ENCODE data around the gene POLR3B.
"Not testable (repeated sequence)": the region's sequence is repeated elsewhere in the genome, so short reads cannot be mapped to it uniquely, and the experiment has no call there.

The POLR3B gene

DNA sequence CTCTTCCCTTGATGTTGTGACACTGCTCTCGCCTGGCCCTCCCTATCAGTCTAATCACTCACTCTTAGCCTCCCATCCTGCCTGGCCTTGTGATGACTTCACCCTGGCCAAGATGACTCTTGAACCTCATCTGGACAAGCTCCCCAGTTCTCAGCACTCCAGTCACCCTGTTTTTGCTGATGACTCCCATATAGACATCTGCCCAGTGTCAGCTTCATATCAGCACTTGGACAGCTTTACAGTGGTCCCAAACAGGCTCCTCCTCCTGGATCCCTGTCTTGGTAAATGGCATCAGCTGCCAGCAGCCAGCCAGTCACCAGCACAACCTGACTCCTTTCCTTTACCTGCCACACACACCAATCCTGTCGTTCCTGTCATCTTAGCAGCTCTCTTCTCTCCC lies 104.2 kb downstream of the POLR3B start:
- no peak for DNase-seq (ENCODE audit: low read depth)

DNA sequence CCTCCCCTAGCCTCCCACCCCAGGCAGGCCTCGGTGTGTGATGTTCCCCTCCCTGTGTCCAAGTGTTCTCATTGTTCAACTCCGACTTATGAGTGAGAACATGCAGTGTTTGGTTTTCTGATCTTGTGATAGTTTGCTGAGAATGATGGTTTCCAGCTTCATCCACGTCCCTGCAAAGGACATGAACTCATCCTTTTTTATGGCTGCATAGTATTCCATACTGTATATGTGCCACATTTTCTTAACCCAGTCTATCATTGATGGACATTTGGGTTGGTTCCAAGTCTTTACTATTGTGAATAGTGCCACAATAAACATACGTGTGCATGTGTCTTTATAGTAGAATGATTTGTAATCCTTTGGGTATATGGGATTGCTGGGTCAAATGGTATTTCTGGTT lies 108.1 kb downstream of the POLR3B start:
- DNase-seq (ENCODE audit: low read depth) = not testable (repeated sequence)

DNA sequence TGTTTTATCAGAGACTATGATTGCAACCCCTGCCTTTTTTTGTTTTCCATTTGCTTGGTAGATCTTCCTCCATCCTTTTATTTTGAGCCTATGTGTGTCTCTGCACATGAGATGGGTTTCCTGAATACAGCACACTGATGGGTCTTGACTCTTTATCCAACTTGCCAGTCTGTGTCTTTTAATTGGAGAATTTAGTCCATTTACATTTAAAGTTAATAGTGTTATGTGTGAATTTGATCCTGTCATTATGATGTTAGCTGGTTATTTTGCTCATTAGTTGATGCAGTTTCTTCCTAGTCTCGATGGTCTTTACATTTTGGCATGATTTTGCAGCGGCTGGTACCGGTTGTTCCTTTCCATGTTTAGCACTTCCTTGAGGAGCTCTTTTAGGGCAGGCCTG lies 118.1 kb downstream of the POLR3B start:
- not testable (repeated sequence) for DNase-seq (ENCODE audit: low read depth)

DNA sequence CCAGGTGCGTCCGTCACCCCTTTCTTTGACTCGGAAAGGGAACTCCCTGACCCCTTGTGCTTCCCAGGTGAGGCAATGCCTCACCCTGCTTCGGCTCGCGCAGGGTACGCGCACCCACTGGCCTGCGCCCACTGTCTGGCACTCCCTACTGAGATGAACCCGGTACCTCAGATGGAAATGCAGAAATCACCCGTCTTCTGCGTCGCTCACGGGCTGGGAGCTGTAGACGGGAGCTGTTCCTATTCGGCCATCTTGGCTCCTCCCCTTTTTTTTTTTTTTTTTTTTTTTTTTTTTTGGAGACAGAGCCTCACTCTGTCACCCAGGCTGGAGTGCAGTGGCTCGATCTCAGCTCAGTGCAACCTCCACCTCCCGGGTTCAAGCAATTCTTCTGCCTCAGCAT lies 120.1 kb downstream of the POLR3B start:
- DNase-seq (ENCODE audit: low read depth) = not testable (repeated sequence)

DNA sequence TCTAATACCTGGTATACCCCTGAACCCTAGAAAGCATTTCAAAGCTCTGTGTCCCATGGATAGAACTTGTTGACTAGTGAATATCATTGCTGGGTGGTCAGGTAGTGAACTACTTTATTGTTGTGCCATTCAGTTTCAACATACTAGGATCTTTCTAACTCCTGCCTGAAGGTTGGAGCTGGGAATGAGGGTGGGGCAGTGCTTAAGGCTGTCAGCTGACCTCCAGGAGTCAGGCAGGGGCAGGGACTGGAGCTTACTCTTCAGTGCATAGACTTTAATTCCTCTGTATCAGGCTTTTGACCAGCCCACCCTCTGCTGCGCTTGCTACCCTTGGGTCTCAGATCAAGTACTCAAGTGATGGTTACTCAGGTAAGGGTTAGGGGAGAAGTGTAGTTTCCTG lies 122.7 kb downstream of the POLR3B start:
- no peak for DNase-seq (ENCODE audit: low read depth)

DNA sequence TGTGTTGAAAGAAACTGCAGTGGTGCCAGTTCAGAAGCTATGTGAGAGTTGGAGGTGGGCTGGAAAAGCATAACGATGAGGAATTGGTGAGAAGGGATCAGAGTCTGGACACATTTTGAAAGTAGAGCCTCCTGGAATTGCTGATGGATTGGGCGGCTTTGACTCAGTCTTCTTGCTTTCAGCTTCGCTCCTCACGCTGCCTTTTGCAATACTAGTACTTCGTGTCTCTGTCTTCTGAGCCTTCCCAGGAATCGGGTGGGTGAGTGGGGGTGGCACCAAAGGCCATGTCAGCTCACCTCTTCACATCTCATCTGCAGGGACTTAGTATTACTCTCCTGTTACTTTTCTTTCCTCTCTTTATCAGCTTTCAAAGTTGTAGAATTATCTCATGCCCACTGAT lies 123.7 kb downstream of the POLR3B start:
- DNase-seq (ENCODE audit: low read depth) = no peak

DNA sequence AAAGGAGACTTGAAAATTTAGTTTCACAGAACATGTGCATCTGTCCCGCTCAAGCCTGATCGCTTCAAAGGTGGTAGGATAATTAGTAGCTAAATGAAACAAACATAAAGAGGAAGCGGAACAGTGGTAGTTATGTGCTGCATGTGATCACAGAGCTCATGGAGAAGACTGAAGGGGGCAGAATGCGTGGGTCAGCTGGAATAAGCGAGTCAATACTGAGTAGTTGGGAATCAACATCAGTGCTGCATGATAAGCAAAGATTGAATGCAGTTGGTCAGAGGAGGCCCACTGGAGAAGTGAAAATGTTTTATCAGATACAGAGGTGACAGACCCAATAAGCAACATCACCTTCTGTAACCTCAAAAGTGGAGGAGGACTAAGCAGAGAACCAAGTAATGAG lies 130.1 kb downstream of the POLR3B start:
- DNase-seq (ENCODE audit: low read depth) = no peak

DNA sequence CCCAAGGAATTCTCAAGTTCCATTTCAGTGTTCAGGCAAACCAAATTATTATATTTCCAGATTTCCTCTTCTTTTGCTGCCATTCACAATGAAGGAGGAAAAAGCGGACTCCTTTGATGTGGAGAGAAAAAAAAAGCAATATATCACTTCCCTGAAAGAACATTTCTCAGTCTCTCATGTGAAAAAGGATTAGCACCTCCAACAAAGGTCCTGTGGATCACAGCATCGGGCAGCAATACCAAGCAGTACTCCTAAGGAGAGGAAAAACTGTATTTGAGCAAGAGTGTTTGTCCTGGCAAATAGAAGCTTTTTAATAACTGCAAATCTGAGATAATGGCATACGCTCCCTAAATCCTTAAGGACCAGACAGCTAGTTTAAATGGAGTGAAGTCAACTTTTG lies 131.3 kb downstream of the POLR3B start:
- no peak for DNase-seq (ENCODE audit: low read depth)

DNA sequence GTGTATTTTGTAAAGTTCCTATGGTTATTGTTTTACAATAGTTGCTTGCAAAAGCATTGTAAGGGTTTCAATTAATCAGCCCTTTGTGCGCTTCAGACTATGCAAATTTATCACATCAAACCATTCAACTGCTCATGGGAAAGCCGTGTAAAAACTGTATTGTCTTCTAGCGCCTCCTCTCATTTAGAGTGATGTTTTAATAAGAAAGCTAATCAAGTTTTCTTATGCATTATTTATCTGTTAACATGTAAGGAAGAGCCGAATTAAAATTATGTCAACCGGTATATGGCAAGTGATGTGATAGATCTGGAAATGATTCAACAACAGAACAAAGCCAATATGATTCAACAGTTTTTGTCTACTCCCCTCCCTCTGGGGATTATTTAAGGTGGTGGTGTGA lies 132.7 kb downstream of the POLR3B start:
- DNase-seq (ENCODE audit: low read depth) = no peak

DNA sequence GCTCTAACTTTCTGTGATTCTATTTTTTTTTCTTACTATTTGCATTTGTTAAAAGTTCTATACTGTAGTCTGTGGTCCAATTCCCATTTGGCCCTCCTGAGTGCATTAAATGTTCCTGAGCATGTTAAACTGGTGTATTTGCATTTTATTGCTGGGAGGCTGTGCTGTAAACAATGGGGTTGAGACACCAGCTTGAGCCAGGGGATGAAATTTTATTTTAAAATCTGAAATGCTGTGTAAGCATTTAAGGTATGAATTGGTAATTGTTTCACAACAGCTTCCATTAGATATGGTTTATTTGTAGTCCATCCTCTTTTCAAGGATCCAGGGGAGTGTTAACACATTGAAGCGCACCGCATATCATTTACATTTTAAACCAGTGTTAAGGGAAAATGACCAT lies 135.3 kb downstream of the POLR3B start:
- DNase-seq (ENCODE audit: low read depth) = no peak

DNA sequence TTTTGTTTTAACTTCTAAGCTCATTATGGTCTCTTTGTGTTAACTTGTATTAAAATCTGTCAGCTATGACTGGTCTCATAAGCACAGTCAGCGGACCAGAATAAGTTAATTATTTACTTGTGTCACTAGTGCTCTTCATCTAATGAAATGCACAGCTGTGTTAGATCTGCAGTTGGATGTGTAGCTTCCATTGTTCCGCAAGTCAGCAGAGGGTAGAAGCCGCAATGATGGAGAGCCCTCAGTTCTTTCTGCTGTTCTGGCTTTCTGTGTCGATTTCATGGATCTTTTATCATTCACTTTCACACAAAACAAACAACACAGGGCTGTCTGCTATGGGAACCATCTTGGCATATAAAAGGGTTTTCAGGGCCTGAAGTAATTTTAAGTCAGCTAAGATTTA lies 136.0 kb downstream of the POLR3B start:
- DNase-seq (ENCODE audit: low read depth) = no peak

DNA sequence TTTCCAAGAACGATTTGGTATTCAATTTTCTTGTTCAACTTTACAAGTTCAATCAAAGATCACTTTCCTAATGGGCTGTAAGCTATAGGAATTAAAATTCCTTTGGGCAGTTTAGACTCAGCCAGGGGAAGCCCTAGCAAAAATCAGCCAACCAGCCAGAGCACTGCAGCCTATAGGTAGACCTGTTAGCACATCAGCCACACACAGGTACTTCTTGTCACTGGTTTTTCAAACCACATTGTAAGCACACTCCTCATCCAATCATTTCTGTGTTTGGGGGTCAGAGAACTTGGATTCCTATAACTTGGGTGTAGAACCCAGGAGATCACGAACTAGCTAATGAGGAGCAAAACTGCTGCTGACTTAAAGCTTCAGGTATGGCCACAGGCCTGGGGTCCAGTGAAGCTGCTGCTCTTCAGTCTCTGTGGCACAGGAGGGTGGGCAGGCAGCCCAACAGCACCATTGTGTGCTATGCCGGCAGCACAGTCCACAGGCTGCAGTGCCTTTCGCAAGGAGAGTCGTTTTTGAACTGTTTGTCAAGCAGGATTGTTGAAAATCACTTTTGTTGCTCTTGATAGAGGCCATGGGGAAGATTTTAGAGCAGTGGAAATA lies 137.9 kb downstream of the POLR3B start:
- DNase-seq (ENCODE audit: low read depth) = no peak

DNA sequence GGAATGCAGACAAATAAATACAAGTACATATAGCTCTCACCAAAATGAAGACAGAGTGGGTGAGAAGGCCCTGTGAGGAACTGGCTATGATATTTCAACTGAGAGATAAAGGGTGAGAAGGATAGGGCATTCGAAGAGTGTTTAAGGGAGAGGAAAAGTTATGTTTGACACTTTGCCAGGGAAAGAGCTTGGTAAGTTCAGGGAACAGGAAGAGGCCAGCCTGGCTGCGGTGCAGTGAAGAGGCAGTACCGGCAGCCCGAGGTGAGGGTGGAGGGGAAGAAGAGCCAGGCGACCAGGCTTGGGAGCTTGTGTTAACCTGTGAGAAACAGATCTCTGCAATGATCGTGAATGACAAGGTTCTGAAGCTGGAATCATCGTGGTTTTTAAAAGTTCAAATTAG lies 140.5 kb downstream of the POLR3B start:
- no peak for DNase-seq (ENCODE audit: low read depth)

DNA sequence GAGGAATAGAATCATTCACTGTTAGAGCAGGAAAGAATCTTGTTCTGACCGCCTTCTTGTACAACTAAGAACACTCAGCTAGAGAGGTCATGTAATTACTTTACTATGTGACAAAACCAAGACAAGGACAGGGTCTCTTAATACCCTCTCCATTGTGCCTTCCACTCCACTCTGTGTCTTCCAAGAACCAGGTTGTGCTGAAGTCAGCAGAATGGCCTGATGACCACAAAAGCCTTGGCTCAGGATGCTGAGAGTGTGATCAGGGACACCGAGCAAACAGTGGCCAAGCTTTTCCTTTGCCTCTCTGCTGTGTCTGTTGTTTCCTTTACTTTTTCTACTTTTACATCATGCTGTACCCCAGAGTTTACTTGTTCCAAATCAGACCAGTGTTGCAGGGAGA lies 142.1 kb downstream of the POLR3B start:
- no peak for DNase-seq (ENCODE audit: low read depth)

DNA sequence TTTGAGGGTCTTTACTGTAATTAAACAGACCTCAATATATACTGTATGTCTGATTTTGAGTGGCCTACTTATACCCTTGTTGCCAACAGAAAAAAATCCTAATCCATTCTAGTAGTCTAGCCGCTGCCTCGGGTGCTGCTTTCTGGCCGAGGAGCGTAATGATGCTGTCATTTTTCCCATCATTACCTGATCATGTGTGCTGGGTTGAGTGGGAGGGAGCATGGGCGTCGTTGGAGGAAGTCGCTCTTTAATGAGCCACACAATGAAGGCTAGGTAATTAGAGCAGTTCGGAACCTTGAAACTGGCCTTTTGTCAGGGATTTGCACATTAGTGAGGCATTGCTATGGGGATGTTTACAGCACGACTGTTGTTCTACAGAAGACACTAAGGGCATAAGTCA lies 149.1 kb downstream of the POLR3B start:
- no peak for DNase-seq (ENCODE audit: low read depth)

DNA sequence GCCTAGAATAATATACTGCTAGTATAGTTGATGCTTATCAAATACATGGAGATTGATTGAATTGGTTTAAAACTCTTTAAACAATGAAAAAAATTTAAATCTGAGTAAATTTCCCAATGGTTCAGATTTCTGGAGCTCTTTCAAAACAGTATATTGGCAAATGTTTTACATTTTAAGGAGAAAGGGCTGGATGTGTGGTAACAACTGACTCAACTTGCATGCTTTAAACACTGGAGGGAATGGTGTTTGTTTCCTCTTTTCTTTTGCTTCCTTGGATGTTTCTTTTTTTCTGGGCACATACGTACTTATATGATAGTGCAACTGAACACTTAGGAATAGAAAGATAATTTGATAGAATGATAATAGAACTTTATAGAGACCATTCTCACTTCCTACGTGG lies 151.4 kb downstream of the POLR3B start:
- no peak for DNase-seq (ENCODE audit: low read depth)

DNA sequence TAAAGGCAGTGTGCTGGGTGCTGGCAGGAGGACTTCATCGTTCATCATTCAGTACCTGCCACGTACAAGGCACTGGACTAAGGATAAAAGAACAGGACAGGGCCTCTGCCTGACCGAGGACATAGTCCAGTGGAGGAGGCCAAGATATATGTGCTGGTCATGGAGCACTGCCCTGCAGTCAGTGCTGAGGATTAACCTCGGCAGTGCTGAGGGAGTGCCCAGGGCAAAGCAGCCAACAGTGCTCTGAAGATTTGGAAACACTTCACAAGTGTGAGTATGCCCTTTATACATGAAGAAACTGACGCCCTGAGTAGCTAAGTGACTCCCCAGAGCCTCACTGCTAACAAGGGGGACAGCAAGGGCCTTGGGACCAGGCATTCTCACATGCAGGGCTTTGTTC lies 153.8 kb downstream of the POLR3B start:
- DNase-seq (ENCODE audit: low read depth) = no peak

DNA sequence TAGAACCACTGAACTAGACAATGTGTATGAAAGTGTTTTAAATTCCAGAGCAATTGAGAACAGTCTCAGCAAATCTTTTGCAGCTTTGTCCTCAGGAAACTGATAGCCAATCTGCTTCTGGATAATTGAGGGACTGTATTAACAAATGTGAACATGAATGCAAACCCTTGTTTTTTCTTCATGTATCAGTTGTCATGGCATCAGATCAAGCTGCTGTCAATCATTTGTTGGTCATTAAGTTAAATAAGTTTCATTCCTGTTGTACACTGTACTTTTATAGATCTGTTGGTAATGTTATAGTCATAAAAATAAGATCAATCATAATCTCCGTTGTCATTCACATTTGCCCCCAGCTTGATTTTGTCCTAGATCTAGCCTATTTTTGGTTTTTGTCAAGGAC lies 159.8 kb downstream of the POLR3B start:
- DNase-seq (ENCODE audit: low read depth) = no peak

DNA sequence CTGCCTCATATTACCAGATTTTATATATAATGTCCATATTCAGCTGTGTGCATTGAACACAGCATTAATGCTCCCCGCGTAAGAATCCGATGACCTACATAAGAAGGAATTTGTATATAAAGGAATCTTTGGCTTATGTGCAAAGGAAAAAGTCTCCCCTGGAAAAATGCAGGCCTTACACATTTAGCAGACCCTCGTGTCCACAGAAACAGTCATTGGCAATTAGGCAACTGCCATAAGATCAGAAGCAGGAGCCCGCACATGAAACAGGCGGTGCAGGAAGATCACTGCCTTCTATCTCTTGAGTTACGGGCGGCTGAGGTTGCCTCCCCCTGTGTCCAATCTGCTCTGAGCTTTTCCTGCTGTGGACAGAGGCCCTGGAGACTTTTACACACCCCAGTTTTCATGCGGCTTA lies 162.1 kb downstream of the POLR3B start:
- no peak for DNase-seq (ENCODE audit: low read depth)

DNA sequence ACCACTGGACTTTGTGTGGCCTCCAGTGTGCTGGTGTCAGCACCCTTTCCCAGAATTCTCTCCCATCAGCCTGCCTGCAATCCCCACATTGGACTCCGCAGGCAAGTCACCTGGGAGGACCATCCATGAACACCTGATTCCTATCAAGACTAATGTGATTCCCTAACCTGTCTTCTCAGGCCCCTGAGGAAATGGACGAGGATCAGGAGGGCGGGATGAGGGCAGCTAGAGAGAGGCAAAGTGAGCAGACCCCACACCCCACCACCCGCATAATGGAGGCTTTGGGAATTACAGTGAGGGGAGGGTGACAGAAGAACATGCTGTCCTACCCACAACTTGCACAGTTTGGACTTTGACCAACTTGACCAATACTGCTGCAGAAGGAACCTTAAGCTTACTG lies 164.4 kb downstream of the POLR3B start:
- DNase-seq (ENCODE audit: low read depth) = no peak

DNA sequence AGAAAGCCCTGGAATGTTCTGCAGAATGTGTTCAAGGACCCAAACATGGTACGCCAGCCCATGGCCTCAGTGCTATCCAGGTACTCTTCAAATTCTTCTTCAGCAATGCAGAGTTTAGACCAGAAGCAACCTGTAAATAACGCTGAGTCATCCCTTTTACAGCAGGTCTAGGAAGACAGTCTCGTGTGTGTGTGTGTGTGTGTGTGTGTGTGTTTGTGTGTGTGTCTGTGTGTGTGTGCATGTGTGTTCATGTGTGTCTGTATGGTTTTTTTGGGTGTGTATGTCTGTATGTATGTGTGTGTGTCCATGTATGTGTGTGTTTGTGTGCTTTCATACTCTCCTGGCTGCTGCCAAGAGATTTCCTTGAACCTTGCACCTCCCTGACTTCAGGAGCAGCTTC lies 165.2 kb downstream of the POLR3B start:
- DNase-seq (ENCODE audit: low read depth) = no peak

DNA sequence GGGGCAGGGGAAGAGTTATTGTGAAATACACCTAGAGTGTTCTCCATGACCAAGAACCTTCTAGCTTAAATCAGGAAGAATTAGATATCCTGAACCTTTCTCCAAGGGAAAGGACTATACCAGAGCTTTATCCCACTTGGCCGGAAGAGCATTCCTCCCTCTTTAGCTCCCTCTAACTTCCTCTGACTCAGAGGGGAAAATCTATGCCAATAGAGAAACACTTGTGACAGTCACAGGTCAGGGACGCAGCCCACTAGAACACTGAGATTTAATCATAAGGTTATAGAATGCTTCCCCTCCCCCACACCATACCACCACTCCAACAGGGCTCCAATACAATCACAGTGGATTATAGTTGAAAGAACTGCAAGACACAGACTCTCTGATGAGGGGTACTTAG lies 169.8 kb downstream of the POLR3B start:
- no peak for DNase-seq (ENCODE audit: low read depth)

DNA sequence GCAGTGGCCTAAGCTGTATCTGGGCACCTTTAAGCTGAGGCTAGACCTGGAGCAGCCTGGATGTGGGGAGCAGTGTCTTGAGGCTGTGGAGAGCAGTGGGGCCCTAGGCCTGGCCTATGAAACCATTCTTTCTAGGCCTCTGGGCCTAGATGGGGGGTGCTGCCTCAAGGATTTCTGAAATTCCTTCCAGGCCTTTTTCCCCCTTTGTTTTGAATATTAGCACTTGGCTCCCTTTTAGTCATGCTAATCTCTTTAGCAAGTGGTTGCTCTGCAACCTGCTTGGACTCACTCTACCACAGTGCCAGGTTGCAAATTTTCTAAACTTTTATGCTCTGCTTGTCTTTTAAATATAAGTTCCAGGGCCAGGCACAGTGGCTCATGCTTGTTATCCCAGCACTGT lies 183.7 kb downstream of the POLR3B start:
- no peak for DNase-seq (ENCODE audit: low read depth)

DNA sequence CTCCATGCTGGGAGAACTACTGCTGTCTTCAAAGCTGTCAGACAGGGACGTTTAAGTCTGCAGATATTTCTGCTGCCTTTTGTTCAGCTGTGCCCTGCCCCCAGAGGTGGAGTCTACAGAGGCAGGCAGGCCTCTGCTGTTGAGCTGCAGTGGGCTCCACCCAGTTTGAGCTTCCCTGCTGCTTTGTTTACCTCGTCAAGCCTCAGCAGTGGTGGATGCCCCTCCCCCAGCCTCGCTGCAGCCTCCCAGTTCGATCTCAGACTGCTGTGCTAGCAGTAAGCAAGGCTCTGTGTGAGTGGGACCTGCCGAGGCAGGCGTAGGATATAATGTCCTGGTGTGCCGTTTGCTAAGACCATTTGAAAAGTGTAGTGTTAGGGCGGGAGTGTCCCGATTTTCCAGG lies 193.9 kb downstream of the POLR3B start:
- DNase-seq (ENCODE audit: low read depth) = no peak

DNA sequence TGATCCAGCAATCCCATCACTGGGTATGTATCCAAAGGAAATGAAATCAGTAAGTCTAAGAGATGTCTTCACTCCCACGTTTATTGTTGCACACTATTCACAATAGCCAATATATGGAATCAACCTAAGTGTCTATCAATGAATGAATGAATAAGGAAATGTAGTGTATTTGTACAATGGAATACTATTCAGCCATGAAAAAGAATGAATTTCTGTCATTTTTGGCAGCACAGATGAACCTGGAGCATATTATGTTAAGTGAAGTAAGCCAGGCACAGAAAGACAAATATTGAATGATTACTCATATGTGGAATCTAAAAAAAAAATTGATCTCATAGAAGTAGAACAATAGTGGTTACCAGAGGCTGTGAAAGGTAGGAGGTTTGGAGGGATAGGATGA lies 194.7 kb downstream of the POLR3B start:
- DNase-seq (ENCODE audit: low read depth) = no peak
